Muscle layer of colon (tissue), 2 donors: ENCODE results near the gene MNT.

Experiments used
- H3K27ac ChIP-seq: one replicate; pipeline ENCODE4 v1.7.0; 2013; ENCODE audit warnings: low read depth, mild to moderate bottlenecking, low read length, moderate library complexity
- H3K27me3 ChIP-seq, 2 donors: one replicate each; pipeline ENCODE4 v1.7.0; 2013; ENCODE audit warnings: low read length in 2 of 2, mild to moderate bottlenecking in 2 of 2; ENCODE audit not compliant: insufficient read depth in 2 of 2, control insufficient read depth in 1 of 2
- H3K36me3 ChIP-seq: one replicate; pipeline ENCODE4 v1.7.0; 2013; ENCODE audit warnings: mild to moderate bottlenecking, low read length; ENCODE audit not compliant: insufficient read depth
- H3K4me1 ChIP-seq: one replicate; pipeline ENCODE4 v1.7.0; 2013; ENCODE audit warnings: mild to moderate bottlenecking, low read length; ENCODE audit not compliant: insufficient read depth
- H3K4me3 ChIP-seq, 2 donors: one replicate each; pipeline ENCODE4 v1.7.0; 2013; ENCODE audit warnings: low read length in 2 of 2, low read depth in 1 of 2, mild to moderate bottlenecking in 1 of 2, moderate library complexity in 1 of 2
- H3K9ac ChIP-seq: one replicate; pipeline ENCODE4 v1.7.0; 2013; ENCODE audit warnings: low read length
- H3K9me3 ChIP-seq: one replicate; pipeline ENCODE4 v1.7.0; 2013; ENCODE audit warnings: mild to moderate bottlenecking, low read length
- donor health status: abdominal sarcoma.
- donor health status: Adenocarcinoma of cecum.

Gene MNT

GRCh38 chr17:2393174-2393953, 7.5 kb downstream of the MNT start:
- peaks cover 72% of the 10 kb centered on the region for H3K4me1 ChIP-seq
- H3K4me3 ChIP-seq = peak overlapping the region; percentile 61 to 68
- H3K9ac ChIP-seq = peak overlapping the region; percentile 33
- H3K27me3 ChIP-seq = no peaks in the 10 kb centered on the region
- peak overlapping the region; percentile 100 for H3K27ac ChIP-seq
- no peaks in the 10 kb centered on the region for H3K36me3 ChIP-seq
- H3K9me3 ChIP-seq = no peaks in the 10 kb centered on the region

GRCh38 chr17:2392252-2393173, 8.3 kb downstream of the MNT start:
- peak overlapping the region; percentile 100 for H3K27ac ChIP-seq

GRCh38 chr17:2391597-2392251, 9.1 kb downstream of the MNT start:
- peaks cover 57% of the 10 kb centered on the region for H3K4me1 ChIP-seq
- H3K4me3 ChIP-seq = peak overlapping the region; percentile 36 to 66
- H3K27me3 ChIP-seq = no peaks in the 10 kb centered on the region
- H3K27ac ChIP-seq = peak overlapping the region; percentile 82
- peaks cover 11% of the 10 kb centered on the region for H3K36me3 ChIP-seq
- H3K9me3 ChIP-seq = no peaks in the 10 kb centered on the region
- H3K9ac ChIP-seq = peak overlapping the region; percentile 35

More at GRCh38 chr17:2392252-2393173, 8.3 kb downstream of the MNT start:
- Histone ChIP-seq H3K36me3 (peaks cover 3% of the 10 kb centered on the region), H3K9ac (peak overlapping the region; percentile 35), H3K4me1 (peaks cover 63% of the 10 kb centered on the region), H3K27me3 (no peaks in the 10 kb centered on the region), H3K4me3 (peak overlapping the region; percentile 66 to 68), H3K9me3 (no peaks in the 10 kb centered on the region)

GRCh38 chr17:2390199-2390836, 10.5 kb downstream of the MNT start:
- peaks cover 44% of the 10 kb centered on the region for H3K4me1 ChIP-seq
- no peaks in the 10 kb centered on the region for H3K9me3 ChIP-seq
- H3K9ac ChIP-seq = no peak overlapping the region
- H3K27me3 ChIP-seq = no peaks in the 10 kb centered on the region
- H3K4me3 ChIP-seq = no peak overlapping the region
- peaks cover 18% of the 10 kb centered on the region for H3K36me3 ChIP-seq
- H3K27ac ChIP-seq = peak overlapping the region; percentile 66

GRCh38 chr17:2388683-2389055, 12.2 kb downstream of the MNT start:
- Histone ChIP-seq H3K27me3 (no peaks in the 10 kb centered on the region), H3K4me1 (peaks cover 30% of the 10 kb centered on the region), H3K9me3 (no peaks in the 10 kb centered on the region), H3K36me3 (peaks cover 28% of the 10 kb centered on the region), H3K27ac (no peak overlapping the region), H3K9ac (no peak overlapping the region), H3K4me3 (no peak overlapping the region)

GRCh38 chr17:2388020-2388682, 12.7 kb downstream of the MNT start:
- no peak overlapping the region for H3K4me3 ChIP-seq
- H3K9me3 ChIP-seq = no peaks in the 10 kb centered on the region
- no peaks in the 10 kb centered on the region for H3K27me3 ChIP-seq
- peaks cover 33% of the 10 kb centered on the region for H3K36me3 ChIP-seq
- H3K9ac ChIP-seq = no peak overlapping the region
- no peak overlapping the region for H3K27ac ChIP-seq
- H3K4me1 ChIP-seq = peaks cover 30% of the 10 kb centered on the region

GRCh38 chr17:2387086-2388019, 13.5 kb downstream of the MNT start:
- Histone ChIP-seq H3K36me3 (peaks cover 33% of the 10 kb centered on the region), H3K4me1 (peaks cover 38% of the 10 kb centered on the region), H3K27ac (no peak overlapping the region)

GRCh38 chr17:2386400-2387085, 14.3 kb downstream of the MNT start:
- Histone ChIP-seq H3K4me1 (peaks cover 33% of the 10 kb centered on the region), H3K27ac (no peak overlapping the region), H3K36me3 (peaks cover 35% of the 10 kb centered on the region), H3K27me3 (no peaks in the 10 kb centered on the region), H3K4me3 (no peak overlapping the region), H3K9ac (no peak overlapping the region), H3K9me3 (no peaks in the 10 kb centered on the region)

More at GRCh38 chr17:2387086-2388019, 13.5 kb downstream of the MNT start:
- Histone ChIP-seq H3K9ac (no peak overlapping the region), H3K4me3 (no peak overlapping the region), H3K27me3 (no peaks in the 10 kb centered on the region), H3K9me3 (no peaks in the 10 kb centered on the region)

- Histone ChIP-seq H3K9me3 (no peaks in the 10 kb centered on the region), H3K4me1 (peaks cover 23% of the 10 kb centered on the region), H3K9ac (no peak overlapping the region), H3K27ac (no peak overlapping the region), H3K4me3 (no peak overlapping the region), H3K36me3 (peaks cover 45% of the 10 kb centered on the region), H3K27me3 (no peaks in the 10 kb centered on the region)
Measured at GRCh38 chr17:2385240-2386210, 15.3 kb downstream of the MNT start.
